HepG2 (cell line): Measurements from ENCODE around the gene ANTKMT. TPM values are rescaled to one million over a fixed set of nuclear protein-coding genes. Genes with fewer than 3 reads are reported as not detected.

Experiments
- AGO2 ChIP-seq: fragments of 200-400 bp; formaldehyde crosslinking; optimal IDR thresholded peaks from 2 replicates; pipeline ENCODE3; 2017; ENCODE audit warnings: mild to moderate bottlenecking, low read depth, low read length, moderate library complexity
- BCLAF1 ChIP-seq: fragments of 450-650 bp; IDR thresholded peaks from 2 replicates; pipeline ENCODE4 v1.6.1; 2017; ENCODE audit warnings: mild to moderate bottlenecking
- CHD2 ChIP-seq: IDR thresholded peaks from 2 replicates; pipeline ENCODE4 v1.6.1; 2011; ENCODE audit warnings: low read depth, low read length, improper control_type of control experiment
- EEA1 ChIP-seq: sonication (generic); formaldehyde crosslinking; IDR thresholded peaks from 2 replicates; pipeline ENCODE4 v1.5.1; 2020; ENCODE audit warnings: mild to moderate bottlenecking, missing genetic modification reagents, borderline replicate concordance
- HES4 ChIP-seq: sonication (generic); formaldehyde crosslinking; IDR thresholded peaks from 2 replicates; pipeline ENCODE4 v1.9.0; 2021; ENCODE audit warnings: mild to moderate bottlenecking, missing genetic modification reagents, borderline replicate concordance
- HNF4G ChIP-seq, 2 experiments: sonication (generic) in 1 of 2; formaldehyde crosslinking in 1 of 2; IDR thresholded peaks; 2 replicates each; pipeline versions ENCODE4 v1.4.0 to v1.6.1; 2011 to 2020; ENCODE audit warnings: borderline replicate concordance in 2 of 2, low read depth in 2 of 2, mild to moderate bottlenecking in 2 of 2, low read length in 1 of 2, missing genetic modification reagents in 1 of 2, moderate library complexity in 1 of 2
- IRX3 ChIP-seq: sonication (generic); formaldehyde crosslinking; IDR thresholded peaks from 2 replicates; pipeline ENCODE4 v1.8.1; 2023; ENCODE audit warnings: mild to moderate bottlenecking, low read depth, missing genetic modification reagents, borderline replicate concordance
- NFATC3 ChIP-seq: sonication (generic); formaldehyde crosslinking; IDR thresholded peaks from 2 replicates; pipeline ENCODE4 v1.5.1; 2020; ENCODE audit warnings: mild to moderate bottlenecking, missing genetic modification reagents
- RBFOX2 ChIP-seq: fragments of 200-400 bp; formaldehyde crosslinking; IDR thresholded peaks from 2 replicates; pipeline ENCODE4 v1.6.1; 2017; ENCODE audit warnings: low read depth, mild to moderate bottlenecking, low read length
- SAP130 ChIP-seq: IDR thresholded peaks from 2 replicates; pipeline ENCODE4 v1.6.1; 2016; ENCODE audit warnings: low read depth
- SOX6 ChIP-seq, 2 experiments: fragments of 450-650 bp in 1 of 2; sonication (generic) in 1 of 2; formaldehyde crosslinking in 1 of 2; IDR thresholded peaks; 2 replicates each; pipeline versions ENCODE4 v1.4.0 to v1.6.1; 2017 to 2020; ENCODE audit warnings: antibody characterized with exemption in 1 of 2, mild to moderate bottlenecking in 1 of 2, missing genetic modification reagents in 1 of 2
- SRSF9 ChIP-seq: fragments of 200-400 bp; formaldehyde crosslinking; IDR thresholded peaks from 2 replicates; pipeline ENCODE4 v1.6.1; 2018; ENCODE audit warnings: borderline replicate concordance, mild to moderate bottlenecking, low read depth, low read length; ENCODE audit not compliant: insufficient read depth, poor library complexity, severe bottlenecking
- TEAD2 ChIP-seq: sonication (generic); formaldehyde crosslinking; IDR thresholded peaks from 2 replicates; pipeline ENCODE4 v1.9.0; 2021; ENCODE audit warnings: missing genetic modification reagents
- TRIM24 ChIP-seq: sonication (generic); formaldehyde crosslinking; IDR thresholded peaks from 2 replicates; pipeline ENCODE4 v1.8.0; 2022; ENCODE audit warnings: mild to moderate bottlenecking, missing genetic modification reagents
- YEATS2 ChIP-seq: sonication (generic); formaldehyde crosslinking; IDR thresholded peaks from 2 replicates; pipeline ENCODE4 v1.4.0; 2020; ENCODE audit warnings: missing genetic modification reagents, borderline replicate concordance
- ZBTB21 ChIP-seq: sonication (generic); formaldehyde crosslinking; IDR thresholded peaks from 2 replicates; pipeline ENCODE4 v1.4.0; 2020; ENCODE audit warnings: missing genetic modification reagents
- ZBTB26 ChIP-seq: IDR thresholded peaks from 2 replicates; pipeline ENCODE4 v1.6.1; 2016; ENCODE audit warnings: missing compliant biosample characterization, missing genetic modification reagents, borderline replicate concordance
- ZBTB38 ChIP-seq: sonication (generic); formaldehyde crosslinking; IDR thresholded peaks from 2 replicates; pipeline ENCODE4 v1.5.1; 2020; ENCODE audit warnings: mild to moderate bottlenecking, missing genetic modification reagents
- ZBTB44 ChIP-seq: sonication (generic); formaldehyde crosslinking; IDR thresholded peaks from 2 replicates; pipeline ENCODE4 v1.4.0; 2020; ENCODE audit warnings: missing genetic modification reagents
- ZBTB7B ChIP-seq: sonication (generic); formaldehyde crosslinking; IDR thresholded peaks from 2 replicates; pipeline ENCODE4 v1.4.0; 2020; ENCODE audit warnings: missing genetic modification reagents
- ZC3H13 ChIP-seq: sonication (generic); formaldehyde crosslinking; IDR thresholded peaks from 2 replicates; pipeline ENCODE4 v1.8.1; 2023; ENCODE audit warnings: mild to moderate bottlenecking, missing genetic modification reagents, moderate library complexity
- ZNF337 ChIP-seq: sonication (generic); formaldehyde crosslinking; IDR thresholded peaks from 2 replicates; pipeline ENCODE4 v1.5.1; 2020; ENCODE audit warnings: missing genetic modification reagents, low read depth, mild to moderate bottlenecking, borderline replicate concordance
- polyA plus RNA-seq, 8 experiments: library from polyadenylated mRNA; depleted of rRNA in 3 of 8; stranded (reverse) in 7 of 8; unstranded in 1 of 8; fragments of >200 nt; fragmentation: Illumina TruSeq in 4 of 8; extraction: Trizol in 4 of 8; gene quantifications; 2 replicates each; pipeline versions ENCODE4 v1.2.1 to v1.2.3, GENCODE V29; 2011 to 2016; ENCODE audit warnings: low read depth in 4 of 8, missing spikeins in 1 of 8, mixed read lengths in 1 of 8; ENCODE audit not compliant: insufficient read depth in 1 of 8
- total RNA-seq, 5 experiments: library from RNA; depleted of rRNA; stranded (reverse); fragments of >200 nt; fragmentation: Illumina TruSeq; extraction: Trizol; gene quantifications; 2 replicates each; pipeline ENCODE4 v1.2.3, GENCODE V29; 2016; ENCODE audit warnings: low read depth in 1 of 5

ANTKMT gene
- total and polyA plus RNA-seq, 2 of the 13 experiments (the other 11 are each of a cell fraction or from before 2014, with no cell fraction given) = 7.5 to 47.8 TPM

DNA sequence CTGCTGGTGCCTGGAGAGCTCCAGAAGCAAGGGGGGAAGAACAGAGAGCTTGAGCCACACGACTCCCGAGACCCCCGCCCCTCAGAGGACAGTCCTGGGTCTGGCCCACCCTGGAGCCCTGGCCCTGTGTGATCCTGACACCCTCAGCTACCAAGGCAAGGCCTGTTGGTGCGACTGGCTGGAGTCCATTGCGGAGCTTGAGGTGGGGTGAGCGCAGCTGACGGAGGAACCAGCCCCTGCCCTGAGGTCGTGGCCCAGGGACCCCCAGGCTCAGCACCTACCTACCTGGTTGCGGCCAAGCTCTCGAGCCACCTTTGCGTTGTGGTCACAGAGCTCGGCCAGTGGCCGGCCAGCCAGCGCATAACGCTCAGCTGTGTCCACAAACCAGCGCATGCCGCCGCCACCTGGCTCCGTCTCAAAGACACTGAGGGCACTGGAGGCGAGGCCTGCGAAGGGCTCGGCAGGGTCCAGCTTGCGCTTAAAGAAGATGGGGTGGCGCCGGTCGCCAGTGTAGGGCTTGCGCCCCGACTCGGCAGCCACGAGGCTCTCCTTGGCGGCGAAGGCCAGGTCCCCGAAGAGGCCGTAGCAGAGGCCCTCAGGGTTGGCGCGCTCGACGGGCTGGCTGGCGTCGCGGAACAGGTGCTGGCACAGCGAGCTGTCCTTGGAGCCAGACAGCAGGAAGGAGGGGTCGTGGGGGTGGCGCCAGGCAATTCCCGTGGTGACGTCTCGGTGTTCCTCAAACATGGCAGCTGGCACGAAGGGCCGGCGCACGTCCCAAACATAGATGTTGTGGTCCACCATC, 34.3 kb upstream of the ANTKMT start (continued):
- no peak for TF ChIP-seq ZBTB21 (CRISPR knock-in tag)
- TF ChIP-seq TEAD2 = no peak
- no peak for TF ChIP-seq CHD2
- TF ChIP-seq YEATS2 (CRISPR knock-in tag) = no peak
- TF ChIP-seq SAP130 (CRISPR knock-in tag) = no peak
- no peak for TF ChIP-seq HES4 (CRISPR knock-in tag)
- TF ChIP-seq IRX3 = no peak
- no peak for TF ChIP-seq SRSF9
- peak; percentile 62 for TF ChIP-seq RBFOX2
- TF ChIP-seq HNF4G (IDR thresholded peaks at IDR 0.05; ENCODE audit: borderline replicate concordance, low read depth, low read length) = no peak
- no peak for TF ChIP-seq HNF4G (CRISPR knock-in tag; IDR thresholded peaks at IDR 0.05; ENCODE audit: borderline replicate concordance, low read depth)
- TF ChIP-seq TRIM24 = no peak
- TF ChIP-seq AGO2 = peak; percentile 82
- TF ChIP-seq ZNF337 = no peak
- TF ChIP-seq ZBTB44 = no peak
- no peak for TF ChIP-seq NFATC3
- TF ChIP-seq SOX6 (IDR thresholded peaks at IDR 0.05) = no peak
- no peak for TF ChIP-seq SOX6 (CRISPR knock-in tag; IDR thresholded peaks at IDR 0.05)
- TF ChIP-seq ZBTB7B (CRISPR knock-in tag) = no peak
- no peak for TF ChIP-seq ZBTB38 (CRISPR knock-in tag)
- TF ChIP-seq ZBTB26 (CRISPR knock-in tag) = no peak
- TF ChIP-seq EEA1 (CRISPR knock-in tag) = no peak
- TF ChIP-seq ZC3H13 = peak; percentile 26; the same call in 1 of the 2 replicates
- TF ChIP-seq BCLAF1 = no peak
